Neural cell (in vitro differentiated cells): Measurements from ENCODE around the gene FHL1. TPM values are rescaled to one million over a fixed set of nuclear protein-coding genes. Genes with fewer than 3 reads are reported as not detected.
A peak's percentile ranks its signal among the peaks of the same experiment; 100 is the strongest.

Source experiments
- H2AFZ ChIP-seq: fragments of 200-600, 300-800 bp; sonication (generic), shearing (Covaris generic); 2 replicates; pipeline ENCODE4 v1.6.0; 2014; ENCODE audit warnings: low read depth, mild to moderate bottlenecking, antibody characterized with exemption, low read length, moderate library complexity
- H3F3A ChIP-seq: fragments of 200-600 bp; shearing (Covaris generic); 2 replicates; pipeline ENCODE4 v1.6.1; 2016; ENCODE audit warnings: mild to moderate bottlenecking, moderate library complexity, mixed read lengths, antibody characterized with exemption, low read length; ENCODE audit not compliant: insufficient read depth, poor library complexity, severe bottlenecking
- H3K27ac ChIP-seq: fragments of 200-600, 300-800 bp; sonication (generic), shearing (Covaris generic); 2 replicates; pipeline ENCODE4 v1.5.1; 2014; ENCODE audit warnings: mild to moderate bottlenecking, low read length, moderate library complexity
- H3K27me3 ChIP-seq: fragments of 300-800, 200-600 bp; sonication (generic), shearing (Covaris generic); 2 replicates; pipeline ENCODE4 v1.6.0; 2014; ENCODE audit warnings: mild to moderate bottlenecking, low read depth, low read length, moderate library complexity; ENCODE audit not compliant: insufficient read depth
- H3K36me3 ChIP-seq: fragments of 300-800, 200-600 bp; sonication (generic), shearing (Covaris generic); 2 replicates; pipeline ENCODE4 v1.5.1; 2014; ENCODE audit warnings: mild to moderate bottlenecking, antibody characterized with exemption, low read length, moderate library complexity; ENCODE audit not compliant: insufficient read depth
- H3K4me2 ChIP-seq: fragments of 300-800, 200-600 bp; sonication (generic), shearing (Covaris generic); 2 replicates; pipeline ENCODE4 v1.6.0; 2014; ENCODE audit warnings: mild to moderate bottlenecking, low read length
- H3K4me3 ChIP-seq: fragments of 300-800, 200-600 bp; sonication (generic), shearing (Covaris generic); 2 replicates; pipeline ENCODE4 v1.5.1; 2014; ENCODE audit warnings: mild to moderate bottlenecking, low read length, moderate library complexity
- H3K79me2 ChIP-seq: fragments of 200-600 bp; shearing (Covaris generic); replicated peaks from 2 replicates; pipeline ENCODE4 v1.6.0; 2014; ENCODE audit warnings: mild to moderate bottlenecking, low read length, moderate library complexity; ENCODE audit not compliant: insufficient read depth
- H3K9ac ChIP-seq: fragments of 300-800, 200-600 bp; sonication (generic), shearing (Covaris generic); 2 replicates; pipeline ENCODE4 v1.6.1; 2016; ENCODE audit warnings: mild to moderate bottlenecking, low read length, mixed read lengths
- H3K9me2 ChIP-seq: fragments of 200-600 bp; shearing (Covaris generic); 2 replicates; pipeline ENCODE4 v1.6.1; 2016; ENCODE audit warnings: mild to moderate bottlenecking, low read length, mixed read lengths; ENCODE audit not compliant: insufficient read depth
- H3K9me3 ChIP-seq: fragments of 200-600, 300-800 bp; sonication (generic), shearing (Covaris generic); 2 replicates; pipeline ENCODE4 v1.6.1; 2016; ENCODE audit warnings: mild to moderate bottlenecking, mixed run types, low read length, moderate library complexity, mixed read lengths
- H4K20me1 ChIP-seq: fragments of 200-600 bp; shearing (Covaris generic); 2 replicates; pipeline ENCODE4 v1.6.1; 2016; ENCODE audit warnings: mild to moderate bottlenecking, mixed run types; ENCODE audit not compliant: insufficient read depth
- EP300 ChIP-seq: fragments of 450-650 bp; conservative IDR thresholded peaks from 2 replicates; pipeline ENCODE4 v1.6.1; 2014; ENCODE audit warnings: antibody characterized with exemption, mild to moderate bottlenecking, moderate library complexity; ENCODE audit not compliant: poor library complexity, severe bottlenecking
- EZH2 ChIP-seq: fragments of 200-600, 300-800 bp; shearing (Covaris generic), sonication (generic); IDR thresholded peaks from 2 replicates; pipeline ENCODE4 v1.6.1; 2014; ENCODE audit warnings: antibody characterized with exemption, low read length, borderline replicate concordance, mild to moderate bottlenecking; ENCODE audit not compliant: insufficient read depth, poor library complexity, severe bottlenecking
- MXI1 ChIP-seq: fragments of 450-650 bp; conservative IDR thresholded peaks from 2 replicates; pipeline ENCODE4 v1.6.1; 2014; ENCODE audit warnings: antibody characterized with exemption, mild to moderate bottlenecking; ENCODE audit not compliant: poor library complexity, severe bottlenecking
- POLR2AphosphoS5 ChIP-seq: IDR thresholded peaks from 2 replicates; pipeline ENCODE4 v1.6.1; 2012
- RAD21 ChIP-seq: fragments of 450-650 bp; conservative IDR thresholded peaks from 2 replicates; pipeline ENCODE4 v1.6.1; 2014; ENCODE audit warnings: antibody characterized with exemption, mild to moderate bottlenecking, moderate library complexity
- SMC3 ChIP-seq: fragments of 450-650 bp; conservative IDR thresholded peaks from 2 replicates; pipeline ENCODE4 v1.6.1; 2014; ENCODE audit warnings: antibody characterized with exemption, mild to moderate bottlenecking, moderate library complexity; ENCODE audit not compliant: poor library complexity
- TAF1 ChIP-seq: IDR thresholded peaks from 2 replicates; pipeline ENCODE4 v1.6.1; 2012; ENCODE audit warnings: low read depth
- polyA plus RNA-seq: library from polyadenylated mRNA; depleted of rRNA; stranded (reverse); fragments of >200 nt; gene quantifications from 2 replicates; pipeline ENCODE4 v1.2.3, GENCODE V29; 2014
- TF ChIP-seq, protein P1 (sequence below): fragments of 450-650 bp; IDR thresholded peaks from 2 replicates; pipeline ENCODE4 v1.5.1; 2014; ENCODE audit warnings: antibody characterized with exemption, mild to moderate bottlenecking, moderate library complexity; ENCODE audit not compliant: poor library complexity, severe bottlenecking
- TF ChIP-seq, protein P2 (sequence below): IDR thresholded peaks from 2 replicates; pipeline ENCODE4 v1.6.1; 2012; ENCODE audit warnings: borderline replicate concordance

The FHL1 gene
- polyA plus RNA-seq, 1 donor from 2014 or later: 235 TPM

DNA sequence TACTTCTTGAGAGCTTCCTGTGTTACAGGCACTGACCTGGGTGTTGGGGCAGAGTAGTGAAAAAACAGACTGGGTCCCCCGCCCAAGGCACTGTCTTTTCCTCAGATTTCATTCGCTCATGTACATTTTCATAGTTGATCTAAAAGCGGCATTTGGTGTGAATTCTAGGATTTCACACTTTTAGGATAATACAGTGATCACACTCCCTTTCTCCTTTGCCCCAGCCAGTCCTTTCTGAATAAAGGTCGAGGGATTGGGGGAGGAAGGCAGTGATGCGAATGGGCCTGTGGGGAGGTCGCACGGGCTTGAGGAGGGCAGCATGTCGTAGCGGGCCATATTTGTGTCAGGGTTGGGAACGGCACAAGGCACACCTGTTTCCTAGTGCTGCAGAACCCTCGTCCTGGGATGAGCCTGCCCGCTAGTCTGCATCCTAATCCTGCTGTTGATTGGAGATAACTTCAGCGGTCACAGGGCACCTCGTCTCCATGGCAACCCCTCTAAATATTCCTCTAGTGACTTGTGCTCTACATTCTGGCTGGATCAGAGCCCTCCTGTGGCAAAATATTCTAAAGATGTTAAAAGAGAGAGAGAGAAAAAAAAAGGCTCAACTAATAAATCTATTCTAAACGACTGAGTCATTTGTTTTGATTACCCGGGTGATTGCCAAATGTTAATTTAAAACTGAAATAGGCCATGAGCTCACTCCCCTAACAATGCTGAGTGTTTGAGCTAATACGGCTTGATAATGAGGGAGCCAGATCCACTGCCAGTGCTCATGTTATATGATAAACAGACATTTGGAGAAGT lies 21.8 kb downstream of the FHL1 start:
- TF ChIP-seq SMC3 (peak; percentile 27), EP300 (no peak)
- TF ChIP-seq, protein P1, sequence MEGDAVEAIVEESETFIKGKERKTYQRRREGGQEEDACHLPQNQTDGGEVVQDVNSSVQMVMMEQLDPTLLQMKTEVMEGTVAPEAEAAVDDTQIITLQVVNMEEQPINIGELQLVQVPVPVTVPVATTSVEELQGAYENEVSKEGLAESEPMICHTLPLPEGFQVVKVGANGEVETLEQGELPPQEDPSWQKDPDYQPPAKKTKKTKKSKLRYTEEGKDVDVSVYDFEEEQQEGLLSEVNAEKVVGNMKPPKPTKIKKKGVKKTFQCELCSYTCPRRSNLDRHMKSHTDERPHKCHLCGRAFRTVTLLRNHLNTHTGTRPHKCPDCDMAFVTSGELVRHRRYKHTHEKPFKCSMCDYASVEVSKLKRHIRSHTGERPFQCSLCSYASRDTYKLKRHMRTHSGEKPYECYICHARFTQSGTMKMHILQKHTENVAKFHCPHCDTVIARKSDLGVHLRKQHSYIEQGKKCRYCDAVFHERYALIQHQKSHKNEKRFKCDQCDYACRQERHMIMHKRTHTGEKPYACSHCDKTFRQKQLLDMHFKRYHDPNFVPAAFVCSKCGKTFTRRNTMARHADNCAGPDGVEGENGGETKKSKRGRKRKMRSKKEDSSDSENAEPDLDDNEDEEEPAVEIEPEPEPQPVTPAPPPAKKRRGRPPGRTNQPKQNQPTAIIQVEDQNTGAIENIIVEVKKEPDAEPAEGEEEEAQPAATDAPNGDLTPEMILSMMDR: peak; percentile 23
- Histone ChIP-seq H3K27me3 (no peaks in the 10 kb centered on the region), H3K4me2 (no peak overlapping the region), H3K27ac (no peak overlapping the region), H3K36me3 (no peaks in the 10 kb centered on the region), H2AFZ (no peak overlapping the region), H3K4me3 (peak overlapping the region; percentile 30), H3K9ac (no peak overlapping the region), H3F3A (no peaks in the 10 kb centered on the region), H3K9me2 (no peaks in the 10 kb centered on the region), H3K9me3 (no peaks in the 10 kb centered on the region), H3K79me2 (no peaks in the 10 kb centered on the region), H4K20me1 (no peaks in the 10 kb centered on the region)

DNA sequence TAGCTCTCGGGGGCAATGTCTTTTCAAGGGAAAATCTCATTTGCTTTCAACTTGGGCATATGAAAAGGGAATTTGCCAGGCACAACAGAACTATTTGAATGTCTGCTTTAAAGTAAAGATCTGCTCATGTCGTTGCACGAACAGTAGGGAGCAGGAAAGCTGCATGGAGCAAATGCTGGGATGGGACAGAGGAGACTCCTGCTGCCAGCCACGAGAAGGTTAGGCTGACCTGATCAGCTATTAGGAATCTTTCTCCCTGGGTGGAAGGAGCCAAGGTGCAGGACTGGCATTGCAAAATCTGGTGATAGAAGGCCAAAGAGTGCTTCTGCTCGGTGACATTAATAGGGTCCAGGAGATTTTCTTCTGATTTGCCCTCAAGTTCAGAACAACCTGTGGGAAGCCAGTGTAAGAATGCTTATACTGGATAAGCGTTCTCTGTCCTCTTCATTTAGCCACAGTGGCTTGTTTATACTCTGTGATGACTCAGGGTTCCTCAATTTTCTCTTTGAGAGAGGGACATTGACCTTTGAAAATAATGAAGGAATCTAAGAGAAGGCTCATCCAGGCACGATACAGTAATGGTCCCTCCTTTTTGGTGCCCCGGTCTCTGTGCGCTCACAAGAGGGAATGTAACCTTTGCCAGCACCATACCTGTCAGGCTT lies 22.9 kb downstream of the FHL1 start:
- H3K9me3 ChIP-seq: no peaks in the 10 kb centered on the region
- H3K9me2 ChIP-seq: no peaks in the 10 kb centered on the region
- no peaks in the 10 kb centered on the region for H3K27me3 ChIP-seq
- no peak overlapping the region for H2AFZ ChIP-seq
- no peaks in the 10 kb centered on the region for H3K36me3 ChIP-seq
- H3K4me2 ChIP-seq: no peak overlapping the region
- no peak overlapping the region for H3K27ac ChIP-seq
- no peak overlapping the region for H3K4me3 ChIP-seq
- H3F3A ChIP-seq: no peaks in the 10 kb centered on the region
- no peaks in the 10 kb centered on the region for H4K20me1 ChIP-seq
- no peak overlapping the region for H3K9ac ChIP-seq
- no peaks in the 10 kb centered on the region for H3K79me2 ChIP-seq
- TF ChIP-seq POLR2AphosphoS5 (no peak), MXI1 (no peak), SMC3 (no peak), TAF1 (no peak), RAD21 (no peak), EZH2 (no peak), EP300 (no peak)
- TF ChIP-seq, protein P1: no peak
- TF ChIP-seq, protein P2, sequence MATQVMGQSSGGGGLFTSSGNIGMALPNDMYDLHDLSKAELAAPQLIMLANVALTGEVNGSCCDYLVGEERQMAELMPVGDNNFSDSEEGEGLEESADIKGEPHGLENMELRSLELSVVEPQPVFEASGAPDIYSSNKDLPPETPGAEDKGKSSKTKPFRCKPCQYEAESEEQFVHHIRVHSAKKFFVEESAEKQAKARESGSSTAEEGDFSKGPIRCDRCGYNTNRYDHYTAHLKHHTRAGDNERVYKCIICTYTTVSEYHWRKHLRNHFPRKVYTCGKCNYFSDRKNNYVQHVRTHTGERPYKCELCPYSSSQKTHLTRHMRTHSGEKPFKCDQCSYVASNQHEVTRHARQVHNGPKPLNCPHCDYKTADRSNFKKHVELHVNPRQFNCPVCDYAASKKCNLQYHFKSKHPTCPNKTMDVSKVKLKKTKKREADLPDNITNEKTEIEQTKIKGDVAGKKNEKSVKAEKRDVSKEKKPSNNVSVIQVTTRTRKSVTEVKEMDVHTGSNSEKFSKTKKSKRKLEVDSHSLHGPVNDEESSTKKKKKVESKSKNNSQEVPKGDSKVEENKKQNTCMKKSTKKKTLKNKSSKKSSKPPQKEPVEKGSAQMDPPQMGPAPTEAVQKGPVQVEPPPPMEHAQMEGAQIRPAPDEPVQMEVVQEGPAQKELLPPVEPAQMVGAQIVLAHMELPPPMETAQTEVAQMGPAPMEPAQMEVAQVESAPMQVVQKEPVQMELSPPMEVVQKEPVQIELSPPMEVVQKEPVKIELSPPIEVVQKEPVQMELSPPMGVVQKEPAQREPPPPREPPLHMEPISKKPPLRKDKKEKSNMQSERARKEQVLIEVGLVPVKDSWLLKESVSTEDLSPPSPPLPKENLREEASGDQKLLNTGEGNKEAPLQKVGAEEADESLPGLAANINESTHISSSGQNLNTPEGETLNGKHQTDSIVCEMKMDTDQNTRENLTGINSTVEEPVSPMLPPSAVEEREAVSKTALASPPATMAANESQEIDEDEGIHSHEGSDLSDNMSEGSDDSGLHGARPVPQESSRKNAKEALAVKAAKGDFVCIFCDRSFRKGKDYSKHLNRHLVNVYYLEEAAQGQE: no peak
